Heart right ventricle (tissue), 16 donors: ENCODE data around the gene NCAPH2. TPM values are rescaled to one million over a fixed set of nuclear protein-coding genes. Genes with fewer than 3 reads are reported as not detected.

Source experiments
- ATAC-seq, 8 donors: fragments of 200-7000 bp; cut with Tn5 transposase; one replicate each; pipeline ENCODE4 v1.9.1; 2020; ENCODE audit warnings: mild to moderate bottlenecking in 8 of 8, moderate library complexity in 8 of 8, moderate number of reproducible peaks in 1 of 8
- DNase-seq, 2 donors: peaks; one replicate each; pipeline ENCODE4 v3.0.0-alpha.2; 2020
- H3K27ac ChIP-seq, 10 donors: fragments of 200-600 bp; sonication (generic) in 2 of 10; one replicate each; pipeline versions ENCODE4 v1.5.0 to v1.8.0; 2020 to 2022; ENCODE audit warnings: mild to moderate bottlenecking in 3 of 10
- H3K27me3 ChIP-seq, 7 donors: fragments of 200-600 bp; one replicate each; pipeline ENCODE4 v1.8.0; 2021 to 2022; ENCODE audit warnings: mild to moderate bottlenecking in 2 of 7
- H3K36me3 ChIP-seq, 9 donors: fragments of 200-600 bp; sonication (generic) in 1 of 9; one replicate each; pipeline versions ENCODE4 v1.5.0 to v1.8.0; 2020 to 2022; ENCODE audit warnings: mild to moderate bottlenecking in 2 of 9
- H3K4me1 ChIP-seq, 9 donors: fragments of 200-600 bp; sonication (generic) in 1 of 9; one replicate each; pipeline versions ENCODE4 v1.5.0 to v1.8.0; 2020 to 2022; ENCODE audit warnings: mild to moderate bottlenecking in 4 of 9
- H3K4me3 ChIP-seq, 10 donors: fragments of 200-600 bp; sonication (generic) in 2 of 10; one replicate each; pipeline versions ENCODE4 v1.5.0 to v1.8.0; 2020 to 2022; ENCODE audit warnings: mild to moderate bottlenecking in 7 of 10, moderate library complexity in 2 of 10
- H3K9me3 ChIP-seq, 11 donors: fragments of 200-600 bp in 10 of 11; sonication (generic) in 2 of 11; one replicate each; pipeline versions ENCODE4 v1.5.0 to v1.8.0; 2013 to 2022; ENCODE audit warnings: mild to moderate bottlenecking in 2 of 11, control low read depth in 1 of 11, moderate library complexity in 1 of 11
- CTCF ChIP-seq, 9 donors: fragments of 200-600 bp; sonication (generic) in 2 of 9; IDR thresholded peaks; one replicate each; pipeline versions ENCODE4 v1.5.0 to v1.8.0; 2021 to 2022; ENCODE audit warnings: antibody characterized with exemption in 9 of 9, mild to moderate bottlenecking in 5 of 9, moderate library complexity in 1 of 9
- WGBS, 2 donors: extraction: QIAGEN DNeasy Blood & Tissue Kit; methylation state at CpG; one replicate each; pipeline ENCODE4 v1.1.7; 2013; ENCODE audit warnings: inconsistent platforms in 1 of 2; 5-methylcytosine and 5-hydroxymethylcytosine counted together
- intact Hi-C, 10 donors: fragments of 100-400 bp; cut with DNase I; formaldehyde crosslinking; loops; one replicate each; pipeline versions ENCODE4 v1.11.1 to v1.14.2; 2022
- polyA plus RNA-seq, 2 donors: library from polyadenylated mRNA; stranded (reverse); fragments of 200-250 nt; gene quantifications; one replicate each; pipeline ENCODE4 v1.2.3, GENCODE V29; 2013
- total RNA-seq, 10 donors: library from RNA; stranded (reverse); fragmentation: NEBNext Ultra II Directional in 3 of 10; extraction: Animal tissue kit (Norgen Biotek cat#: 25700) in 3 of 10; gene quantifications; one replicate each; pipeline versions ENCODE4 v1.2.1 to v1.2.4, GENCODE V29; 2021 to 2023
- donor health status: Arrhythmogenic right ventricular cardiomyopathy.
- donor health status: ischemic (EF 13 %, LVEDD 7.1; RV severe dilation, severe dysfunction).
- donor health status: healthy with polysubstance abuse.
- donor health status: DM: no; HTN: yes; CAD: no.
- donor health status: DM: no; HTN: no; CAD: no.
- donor health status: ischemic (EF 25% LVEDD 6.9; RV normal size, moderate dysfunction).
- donor health status: ischemic (EF 25% LVEDD 5.7; RV mildly dilated, moderate dysfunction).
- donor health status: healthy.
- donor health status: DM: yes; HTN: yes; CAD: no.
- donor health status: Ischemic cardiomyopathy.
- donor health status: ischemic (EF 35%, LVEDD 5.7; RV mildly dilated, moderate dysfunction).
- donor health status: nonischemic (EF 11% LVEDD 7.7; RV severe dilation, severe dysfunction).
- donor health status: DM: yes; HTN: yes; CAD: no.
- donor health status: PGD.
- donor health status: ischemic (EF 29% LVEDD 5.4; RV normal size, mild dysfunction).
- donor health status: nonischemic (EF 23%, LVEDD 6.1; RV moderate dilation, normal function).

The NCAPH2 gene
- total and polyA plus RNA-seq, 12 donors: 21.7 to 54.8 (median 27.8) TPM

GRCh38 chr22:50474710-50475651 lies 33.0 kb upstream of the NCAPH2 start, which contains the start of gene SBF1:
Gene SBF1 (minus strand): TSS chr22:50475035. CDS start chr22:50474840, 195 bp downstream.
- Histone ChIP-seq H3K27ac (peak within 1 kb of the TSS in 9 of 10 donors; percentile 68 to 90 (median 80)), H3K36me3 (peaks cover 0 to 4% (median 0%) of the 10 kb centered on the region in 9 donors), H3K9me3 (no peaks in the 10 kb centered on the region), H3K4me1 (peaks cover 29 to 48% (median 46%) of the 10 kb centered on the region in 9 donors), H3K27me3 (peaks cover 0 to 16% (median 12%) of the 10 kb centered on the region in 7 donors), H3K4me3 (peak within 1 kb of the TSS; percentile 72 to 98 (median 84))
- DNase-seq: peak; percentile 92 to 94
- ATAC-seq: peak; percentile 94 to 99 (median 98)
- no peak for TF ChIP-seq CTCF (IDR thresholded peaks at IDR 0.05)
- intact Hi-C loops: loop anchor here in 3 of 10 donors (1.0 to 2.0 kb wide), 2 partner anchors 32 kb away; partner anchors contain the start of gene LMF2 (in 3 of the 3)
- WGBS, 2 donors: 1 to 2% methylated on average over 80 to 93 of the region's 97 CpGs

GRCh38 chr22:50475652-50476002 lies 32.4 kb upstream of the NCAPH2 start:
- H3K4me3 ChIP-seq: peak overlapping the region in 9 of 10 donors; percentile 80 to 98 (median 85)

DNA sequence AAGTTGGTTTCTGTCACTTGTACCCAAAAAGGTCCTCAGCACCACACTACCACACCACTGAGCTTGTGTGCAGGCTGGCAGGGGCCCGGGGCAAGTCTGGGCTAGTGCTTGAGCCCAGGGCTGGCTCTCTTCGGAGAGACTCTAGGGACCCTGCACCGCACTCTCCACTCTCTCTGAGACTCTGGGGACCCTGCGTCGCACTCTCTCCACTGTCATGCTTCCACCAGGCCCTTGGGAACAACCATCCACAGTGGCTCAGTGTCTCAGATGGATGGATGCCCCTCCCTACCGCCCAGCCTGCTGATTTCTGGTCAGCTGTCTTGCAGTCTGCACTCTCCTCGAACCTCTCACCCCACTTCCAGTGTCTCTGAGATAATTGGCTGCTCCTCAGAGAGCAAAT lies 31.2 kb upstream of the NCAPH2 start:
- ATAC-seq: no peak
- Histone ChIP-seq H3K36me3 (peaks cover 0 to 4% (median 0%) of the 10 kb centered on the region in 9 donors), H3K4me1 (peaks cover 16 to 38% (median 34%) of the 10 kb centered on the region in 9 donors), H3K4me3 (no peak overlapping the region), H3K27ac (no peak overlapping the region), H3K27me3 (peaks cover 13 to 35% (median 31%) of the 10 kb centered on the region in 7 donors), H3K9me3 (no peaks in the 10 kb centered on the region)
- no peak for TF ChIP-seq CTCF (IDR thresholded peaks at IDR 0.05)
- no peak for DNase-seq
- 68 to 72% methylated on average over 7 of the region's 7 CpGs for WGBS, 2 donors
- intact Hi-C loops: no loop called here

More at GRCh38 chr22:50475652-50476002, 32.4 kb upstream of the NCAPH2 start:
- DNase-seq (no peak), ATAC-seq (peak in 1 of 8 donors; percentile 15)
- Histone ChIP-seq H3K36me3 (peaks cover 0 to 4% (median 0%) of the 10 kb centered on the region in 9 donors), H3K27ac (peak overlapping the region in 5 of 10 donors; percentile 70 to 90 (median 83)), H3K27me3 (peaks cover under 1 to 23% (median 19%) of the 10 kb centered on the region in 7 donors), H3K9me3 (no peaks in the 10 kb centered on the region), H3K4me1 (peaks cover 22 to 42% (median 40%) of the 10 kb centered on the region in 9 donors)
- 90 to 91% methylated on average over 6 of the region's 6 CpGs for WGBS, 2 donors
- intact Hi-C loops: loop anchor here in 3 of 10 donors (1.0 to 2.0 kb wide), 2 partner anchors 31 to 32 kb away; partner anchors contain the start of gene LMF2 (in 3 of the 3)
- no peak for TF ChIP-seq CTCF (IDR thresholded peaks at IDR 0.05)

DNA sequence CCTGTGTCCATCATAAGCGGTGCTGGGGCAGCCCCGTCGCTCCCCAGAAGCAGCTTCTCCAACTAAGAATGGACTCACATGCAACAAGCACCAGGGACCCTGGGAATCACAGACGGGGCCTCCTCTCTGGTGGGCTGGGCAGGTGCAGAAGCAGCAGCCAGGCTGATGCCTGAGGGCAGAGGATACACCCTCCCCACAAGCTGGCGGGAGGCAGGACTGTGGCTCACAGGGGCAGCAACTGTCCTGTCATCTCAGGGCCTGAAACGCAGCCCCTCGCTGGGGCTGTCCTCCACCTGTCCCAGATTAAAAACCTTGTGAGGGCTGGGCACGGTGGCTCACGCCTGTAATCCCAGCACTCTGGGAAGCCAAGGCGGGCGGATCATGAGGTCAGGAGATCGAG lies 30.1 kb upstream of the NCAPH2 start:
- H3K36me3 ChIP-seq: no peaks in the 10 kb centered on the region
- H3K4me3 ChIP-seq: no peak overlapping the region
- no peak for DNase-seq
- H3K4me1 ChIP-seq: peaks cover 12 to 34% (median 29%) of the 10 kb centered on the region in 9 donors
- WGBS, 2 donors: 87 to 90% methylated on average over 12 of the region's 12 CpGs
- H3K27ac ChIP-seq: no peak overlapping the region
- no peak for TF ChIP-seq CTCF (IDR thresholded peaks at IDR 0.05)
- H3K9me3 ChIP-seq: no peaks in the 10 kb centered on the region
- intact Hi-C loops: no loop called here
- no peak for ATAC-seq
- H3K27me3 ChIP-seq: peaks cover 23 to 46% (median 42%) of the 10 kb centered on the region in 7 donors
